Prostate gland (tissue), 2 donors: ENCODE data around the gene HPCAL4. TPM values are rescaled to one million over a fixed set of nuclear protein-coding genes. Genes with fewer than 3 reads are reported as not detected.

Source experiments
- DNase-seq: peaks from one replicate; pipeline ENCODE4 v3.0.0-alpha.2; 2019; ENCODE audit warnings: low spot score
- H3K27ac ChIP-seq, 2 donors: fragments of 200-600 bp; sonication (generic); 2 replicates each; pipeline ENCODE4 v1.5.1; 2017 to 2019
- H3K27me3 ChIP-seq: fragments of 200-600 bp; sonication (generic); replicated peaks from 2 replicates; pipeline ENCODE4 v1.5.1; 2019; ENCODE audit not compliant: insufficient read depth
- H3K36me3 ChIP-seq, 2 donors: fragments of 200-600 bp; sonication (generic); 1 replicate in 1 of 2; 2 replicates in 1 of 2; pipeline versions ENCODE4 v1.5.1 to v1.8.1; 2017 to 2019
- H3K4me1 ChIP-seq: fragments of 200-600 bp; sonication (generic); replicated peaks from 2 replicates; pipeline ENCODE4 v1.5.1; 2019
- H3K4me3 ChIP-seq, 2 donors: fragments of 200-600 bp; sonication (generic); 2 replicates each; pipeline ENCODE4 v1.5.1; 2017 to 2019
- H3K9me3 ChIP-seq: fragments of 200-600 bp; sonication (generic); 2 replicates; pipeline ENCODE4 v1.5.1; 2017
- POLR2A ChIP-seq: fragments of 450-650 bp; IDR thresholded peaks from one replicate; pipeline ENCODE4 v1.6.1; 2016; ENCODE audit warnings: antibody characterized with exemption, mild to moderate bottlenecking
- POLR2AphosphoS5 ChIP-seq: sonication (generic); formaldehyde crosslinking; IDR thresholded peaks from one replicate; pipeline ENCODE4 v1.6.1; 2017; ENCODE audit warnings: antibody characterized with exemption
- whole genome bisulfite sequencing: methylation state at CpG from one replicate; pipeline ENCODE4 v1.1.5; 2018; 5-methylcytosine and 5-hydroxymethylcytosine counted together
- intact Hi-C: fragments of 100-400 bp; cut with DNase I; formaldehyde crosslinking; loops from one replicate; pipeline ENCODE4 v1.14.2; 2022
- total RNA-seq, 2 donors: library from RNA; depleted of rRNA; stranded (reverse); fragments of >200 nt; gene quantifications; one replicate each; pipeline ENCODE4 v1.1.0, GENCODE V29; 2016
- TF ChIP-seq, protein P1 (sequence below), 4 experiments: fragments of 200-600 bp in 2 of 4; fragments of 450-650 bp in 2 of 4; sonication (generic) in 2 of 4; IDR thresholded peaks; 1 replicate in 3 of 4; 2 replicates in 1 of 4; pipeline ENCODE4 v1.5.1; 2016 to 2019; ENCODE audit warnings: antibody characterized with exemption in 4 of 4, mild to moderate bottlenecking in 2 of 4, moderate library complexity in 2 of 4

The HPCAL4 gene
- total RNA-seq, 2 donors from 2014 or later, result 4.9 TPM; not detected in 1

DNA sequence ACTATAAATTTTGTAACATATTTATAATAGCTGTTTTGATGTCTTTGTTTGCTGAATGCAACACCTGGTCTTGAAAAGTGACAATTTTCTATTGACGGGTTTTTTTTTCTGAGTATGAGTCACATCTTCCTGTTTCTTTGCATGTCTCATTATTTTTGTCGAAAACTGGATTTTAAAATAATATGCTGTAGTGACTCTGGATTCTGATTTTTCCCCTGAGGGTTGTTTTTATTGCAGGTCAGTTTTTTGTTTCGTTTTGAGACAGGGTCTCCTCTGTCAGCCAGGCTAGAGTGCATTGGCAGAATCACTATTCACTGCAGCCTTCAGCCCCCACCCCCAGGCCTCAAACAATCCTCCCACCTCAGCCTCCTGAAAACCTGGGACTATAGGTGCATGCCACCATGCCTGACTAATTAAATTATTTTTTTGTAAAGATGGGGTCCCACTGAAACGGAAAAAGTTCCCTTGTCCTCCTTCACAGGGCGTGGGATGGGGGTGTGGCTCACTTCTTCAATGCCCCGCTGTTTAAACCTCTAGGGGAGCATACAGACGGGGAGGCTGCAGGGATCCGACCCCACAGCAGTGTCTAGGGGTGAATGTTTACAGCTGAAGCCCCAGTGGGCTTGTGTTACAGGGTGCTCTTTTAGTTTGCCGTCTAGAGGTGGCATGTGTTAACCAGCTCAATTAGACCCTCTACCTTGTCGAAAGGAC lies 36.1 kb upstream of the HPCAL4 start:
- peaks cover 5% of the 10 kb centered on the region for H3K27me3 ChIP-seq
- no peaks in the 10 kb centered on the region for H3K4me1 ChIP-seq
- TF ChIP-seq POLR2AphosphoS5 (no peak), POLR2A (no peak)
- TF ChIP-seq, protein P1, sequence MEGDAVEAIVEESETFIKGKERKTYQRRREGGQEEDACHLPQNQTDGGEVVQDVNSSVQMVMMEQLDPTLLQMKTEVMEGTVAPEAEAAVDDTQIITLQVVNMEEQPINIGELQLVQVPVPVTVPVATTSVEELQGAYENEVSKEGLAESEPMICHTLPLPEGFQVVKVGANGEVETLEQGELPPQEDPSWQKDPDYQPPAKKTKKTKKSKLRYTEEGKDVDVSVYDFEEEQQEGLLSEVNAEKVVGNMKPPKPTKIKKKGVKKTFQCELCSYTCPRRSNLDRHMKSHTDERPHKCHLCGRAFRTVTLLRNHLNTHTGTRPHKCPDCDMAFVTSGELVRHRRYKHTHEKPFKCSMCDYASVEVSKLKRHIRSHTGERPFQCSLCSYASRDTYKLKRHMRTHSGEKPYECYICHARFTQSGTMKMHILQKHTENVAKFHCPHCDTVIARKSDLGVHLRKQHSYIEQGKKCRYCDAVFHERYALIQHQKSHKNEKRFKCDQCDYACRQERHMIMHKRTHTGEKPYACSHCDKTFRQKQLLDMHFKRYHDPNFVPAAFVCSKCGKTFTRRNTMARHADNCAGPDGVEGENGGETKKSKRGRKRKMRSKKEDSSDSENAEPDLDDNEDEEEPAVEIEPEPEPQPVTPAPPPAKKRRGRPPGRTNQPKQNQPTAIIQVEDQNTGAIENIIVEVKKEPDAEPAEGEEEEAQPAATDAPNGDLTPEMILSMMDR (IDR thresholded peaks at IDR 0.05), result no peak
- intact Hi-C loops, result no loop called here
- DNase-seq, result no peak
- H3K4me3 ChIP-seq, result no peak overlapping the region
- H3K27ac ChIP-seq, result no peak overlapping the region
- H3K36me3 ChIP-seq, result no peaks in the 10 kb centered on the region
- H3K9me3 ChIP-seq, result no peaks in the 10 kb centered on the region
- 56% methylated on average over 10 of the region's 10 CpGs for WGBS

DNA sequence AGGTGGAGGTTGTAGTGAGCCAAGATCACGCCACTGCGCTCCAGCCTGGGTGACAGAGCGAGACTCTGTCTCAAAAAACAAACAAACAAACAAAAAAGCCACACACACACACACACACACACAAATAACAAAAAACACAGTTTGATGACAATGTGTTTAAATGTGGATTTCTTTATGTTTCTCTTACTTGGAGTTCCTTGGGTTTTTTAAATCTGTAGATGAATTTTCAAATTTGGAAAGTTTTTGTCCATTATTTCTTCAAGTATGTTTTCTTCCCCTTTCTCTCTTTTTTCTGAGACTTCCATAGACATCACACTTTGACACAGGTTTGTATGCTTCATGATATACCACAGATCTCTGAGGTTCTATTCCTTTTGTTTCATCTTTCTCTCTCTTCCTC lies 35.4 kb upstream of the HPCAL4 start:
- Histone ChIP-seq H3K27me3 (peaks cover 5% of the 10 kb centered on the region), H3K4me1 (no peaks in the 10 kb centered on the region), H3K27ac (no peak overlapping the region), H3K9me3 (no peaks in the 10 kb centered on the region), H3K36me3 (no peaks in the 10 kb centered on the region), H3K4me3 (no peak overlapping the region)
- intact Hi-C loops, result no loop called here
- DNase-seq, result no peak
- WGBS, result 82% methylated on average over 3 of the region's 3 CpGs
- TF ChIP-seq POLR2A (no peak), POLR2AphosphoS5 (no peak)
- TF ChIP-seq, protein P1 (IDR thresholded peaks at IDR 0.05), result no peak

DNA sequence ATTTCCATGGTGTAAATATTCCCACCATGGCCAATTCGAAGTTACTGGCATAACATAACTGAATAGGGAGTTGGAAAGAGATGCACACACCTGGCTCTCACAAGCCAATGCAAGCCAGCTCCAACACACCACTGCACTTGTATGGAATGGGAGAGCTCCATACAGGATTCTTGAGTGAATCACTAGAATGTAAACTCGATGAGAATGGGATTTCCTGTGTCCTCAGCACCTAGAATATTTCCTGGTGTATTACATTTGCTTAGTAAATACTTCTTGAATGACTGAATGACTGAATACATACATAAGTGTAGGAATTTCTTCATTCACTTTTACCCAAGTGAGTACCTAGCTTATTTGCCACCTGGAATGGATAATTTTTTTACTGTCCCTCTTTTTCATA lies 31.3 kb upstream of the HPCAL4 start:
- Histone ChIP-seq H3K4me1 (no peaks in the 10 kb centered on the region), H3K36me3 (no peaks in the 10 kb centered on the region), H3K9me3 (no peaks in the 10 kb centered on the region), H3K27me3 (peaks cover 3% of the 10 kb centered on the region), H3K27ac (no peak overlapping the region), H3K4me3 (no peak overlapping the region)
- TF ChIP-seq POLR2AphosphoS5 (no peak), POLR2A (no peak)
- TF ChIP-seq, protein P1 (IDR thresholded peaks at IDR 0.05), result no peak
- intact Hi-C loops, result loop anchor here (5.0 kb wide), 1 partner anchor 115 kb away; no protein-coding TSS in a partner anchor
- DNase-seq, result no peak
- 6% methylated on average over 2 of the region's 2 CpGs for whole genome bisulfite sequencing

DNA sequence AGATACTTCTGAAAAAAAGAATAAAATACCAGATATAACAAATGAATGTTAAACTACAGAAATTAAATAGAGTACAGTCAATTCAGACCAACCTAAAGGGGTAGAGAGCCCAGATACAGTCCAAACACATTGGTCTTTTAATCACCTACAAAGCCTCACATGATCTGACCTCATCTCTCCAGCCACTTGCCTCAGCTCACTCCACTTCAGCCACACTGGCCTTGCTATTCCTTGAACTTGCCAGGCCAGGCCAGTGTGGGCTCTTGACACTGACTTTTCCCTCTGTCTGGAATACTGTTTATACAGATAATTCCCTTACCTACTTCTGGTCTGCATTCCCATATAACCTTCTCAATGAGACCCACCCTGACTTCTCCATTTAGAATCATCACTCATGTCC lies 30.4 kb upstream of the HPCAL4 start:
- TF ChIP-seq, protein P1 (IDR thresholded peaks at IDR 0.05), result no peak
- TF ChIP-seq POLR2AphosphoS5, result no peak
- TF ChIP-seq POLR2A, result no peak
- Histone ChIP-seq H3K27me3 (peaks cover 3% of the 10 kb centered on the region), H3K36me3 (no peaks in the 10 kb centered on the region), H3K4me1 (no peaks in the 10 kb centered on the region), H3K4me3 (no peak overlapping the region), H3K27ac (no peak overlapping the region), H3K9me3 (no peaks in the 10 kb centered on the region)
- DNase-seq, result no peak
- intact Hi-C loops, result loop anchor here (5.0 kb wide), 1 partner anchor 114 kb away; no protein-coding TSS in a partner anchor
